ENCODE results near the gene EBF3. TPM values are rescaled to one million over a fixed set of nuclear protein-coding genes. Genes with fewer than 3 reads are reported as not detected.

EBF3 gene
- polyA plus RNA-seq, 4 donors: 0.89 to 3.3 (median 1.4) TPM

DNA sequence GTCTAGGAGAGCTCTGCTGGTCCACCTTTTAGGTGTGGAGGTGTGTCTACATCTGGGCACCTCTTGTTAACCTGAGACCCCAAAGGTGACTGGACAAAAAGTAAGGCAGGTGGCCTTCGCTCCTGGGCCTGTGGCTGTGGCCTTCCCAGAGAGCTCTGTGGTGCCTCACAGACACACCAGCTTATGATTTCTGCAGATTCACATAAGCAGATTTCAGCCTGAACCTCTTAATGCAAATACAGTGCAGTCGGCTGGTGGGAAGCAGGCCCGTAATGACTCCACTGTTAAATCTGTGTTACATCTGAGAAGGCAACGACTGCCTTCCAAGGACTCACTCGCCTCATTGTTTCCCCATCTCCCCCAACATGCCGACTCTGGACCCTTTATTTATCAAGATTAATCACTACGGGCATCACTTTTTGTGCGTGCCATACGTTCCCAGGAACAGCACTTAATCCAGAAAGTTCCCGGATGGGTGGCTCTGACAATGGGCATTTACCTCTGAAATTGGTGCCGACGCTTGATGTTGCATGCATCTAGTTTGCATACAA is 119.8 kb downstream of the EBF3 start:
- no peak for DNase-seq (ENCODE audit: low read depth in 4 of 4, low spot score in 3 of 4)

DNA sequence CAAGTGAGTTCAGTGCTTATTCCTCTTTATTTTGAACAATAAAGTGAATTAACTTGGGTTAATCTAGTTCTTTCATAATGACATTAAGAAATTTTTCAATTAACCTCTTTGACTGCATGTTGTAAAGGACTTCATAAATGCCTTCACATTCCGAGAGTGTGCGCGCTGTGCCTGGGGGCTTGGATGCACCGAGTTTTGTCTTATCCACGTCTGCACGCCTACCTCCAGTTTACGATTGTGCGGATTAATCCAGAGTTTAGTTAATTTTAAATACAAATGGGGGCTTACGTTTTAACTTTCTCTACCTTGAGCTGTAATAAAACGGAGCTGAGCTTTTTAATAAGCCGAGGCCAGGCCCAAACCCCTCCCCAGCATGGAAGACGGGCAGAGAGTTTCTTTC is 120.4 kb downstream of the EBF3 start:
- no peak for DNase-seq (ENCODE audit: low read depth in 4 of 4, low spot score in 3 of 4)

DNA sequence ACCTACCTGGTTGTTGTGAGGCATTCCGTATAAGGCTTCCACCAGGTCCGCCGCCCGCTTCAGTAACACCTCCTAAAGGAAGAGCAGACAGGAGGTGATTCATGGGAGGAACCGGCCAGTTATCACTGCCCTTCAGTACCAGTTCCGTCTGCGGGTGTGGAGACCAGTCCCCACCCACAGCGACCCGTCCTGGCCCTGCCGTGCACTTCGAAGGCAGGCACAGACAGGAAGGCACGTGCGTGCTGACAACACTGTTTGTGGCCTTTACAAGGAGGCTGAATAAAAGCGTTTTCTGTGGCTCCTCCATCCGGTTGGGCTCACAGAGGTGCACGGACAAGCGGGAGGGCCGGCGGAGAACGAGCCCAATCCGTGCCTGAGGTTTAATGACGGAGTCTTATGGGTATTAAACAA is 120.9 kb downstream of the EBF3 start:
- no peak for DNase-seq (ENCODE audit: low read depth in 4 of 4, low spot score in 3 of 4)

DNA sequence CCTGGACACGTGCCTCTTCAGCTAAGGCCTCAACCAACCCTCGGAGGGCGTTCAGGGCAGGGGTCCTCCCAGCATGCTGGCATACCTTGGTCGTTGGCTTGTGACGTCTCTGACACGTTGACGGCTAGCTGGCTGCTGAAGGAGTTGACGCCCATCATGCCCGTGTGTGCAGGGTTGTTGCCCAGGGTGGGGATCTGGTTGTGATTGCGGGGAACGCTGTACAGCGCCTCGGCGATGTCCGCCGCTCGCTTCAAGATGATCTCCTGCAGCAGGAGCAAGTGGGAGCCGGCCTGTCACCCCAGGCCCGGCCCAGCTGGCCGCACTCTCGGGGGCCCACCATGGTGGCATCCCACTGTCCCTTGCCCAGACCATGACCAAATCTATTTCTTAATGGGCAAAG is 122.0 kb downstream of the EBF3 start:
- DNase-seq (ENCODE audit: low read depth in 4 of 4, low spot score in 3 of 4): no peak

DNA sequence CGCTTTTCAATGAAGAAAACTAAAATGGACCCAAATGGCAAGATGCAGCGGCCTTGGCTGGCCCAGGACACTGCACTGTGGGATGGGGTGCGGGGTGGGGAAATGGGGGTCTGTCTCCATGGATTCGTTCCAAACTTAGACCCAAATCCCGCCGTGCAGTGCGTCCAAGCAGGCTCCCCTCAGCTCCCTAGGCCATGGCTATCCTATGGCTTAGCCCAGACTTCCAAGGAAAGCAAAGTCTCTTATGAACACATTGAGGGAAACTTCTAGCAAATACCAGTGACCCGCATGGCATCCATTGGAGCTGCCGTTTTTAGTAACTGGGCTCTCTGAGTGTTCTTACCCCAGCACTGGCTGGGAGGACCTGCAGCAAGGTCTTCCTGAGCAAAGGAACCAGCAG is 122.5 kb downstream of the EBF3 start:
- no peak for DNase-seq (ENCODE audit: low read depth in 4 of 4, low spot score in 3 of 4)

DNA sequence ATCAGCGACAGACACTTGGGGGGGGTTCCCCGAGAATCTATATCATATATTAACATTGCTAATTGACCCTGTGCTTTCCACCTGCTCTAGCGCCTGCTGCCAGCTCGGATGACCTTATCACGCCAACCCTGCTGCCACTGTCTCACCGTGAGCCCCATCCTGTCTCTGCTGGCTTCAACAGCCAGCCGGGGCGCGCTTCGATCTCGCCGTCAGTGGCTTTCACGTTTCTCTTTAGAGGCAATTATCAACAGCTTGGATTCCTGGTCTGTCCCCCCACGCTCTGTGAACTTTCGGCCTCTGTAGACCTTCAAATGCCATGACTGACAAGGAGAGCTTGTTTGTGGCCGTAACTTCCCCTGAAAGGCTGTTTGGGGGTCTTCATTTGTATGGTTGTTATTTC is 123.0 kb downstream of the EBF3 start:
- DNase-seq (ENCODE audit: low read depth in 4 of 4, low spot score in 3 of 4): no peak

DNA sequence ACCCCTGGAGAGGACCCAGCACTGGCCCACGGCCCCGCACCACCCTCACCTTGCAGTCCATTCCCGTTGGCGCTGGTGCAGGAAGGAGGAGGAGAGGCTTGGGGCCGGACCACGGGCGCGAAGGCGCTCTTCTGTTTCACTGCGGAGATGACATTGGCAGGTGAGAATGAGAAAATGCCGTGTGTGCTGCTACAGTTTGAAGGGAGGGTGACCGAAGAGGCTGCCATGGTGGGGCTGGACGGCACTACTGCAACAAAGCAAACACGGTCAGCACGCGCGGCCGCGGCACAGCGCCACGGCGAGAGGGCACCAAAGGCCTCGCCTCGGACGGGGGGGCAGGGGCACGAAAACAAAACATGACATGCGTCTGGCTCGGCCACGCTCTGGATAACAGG is 123.9 kb downstream of the EBF3 start:
- no peak for DNase-seq (ENCODE audit: low read depth in 4 of 4, low spot score in 3 of 4)

DNA sequence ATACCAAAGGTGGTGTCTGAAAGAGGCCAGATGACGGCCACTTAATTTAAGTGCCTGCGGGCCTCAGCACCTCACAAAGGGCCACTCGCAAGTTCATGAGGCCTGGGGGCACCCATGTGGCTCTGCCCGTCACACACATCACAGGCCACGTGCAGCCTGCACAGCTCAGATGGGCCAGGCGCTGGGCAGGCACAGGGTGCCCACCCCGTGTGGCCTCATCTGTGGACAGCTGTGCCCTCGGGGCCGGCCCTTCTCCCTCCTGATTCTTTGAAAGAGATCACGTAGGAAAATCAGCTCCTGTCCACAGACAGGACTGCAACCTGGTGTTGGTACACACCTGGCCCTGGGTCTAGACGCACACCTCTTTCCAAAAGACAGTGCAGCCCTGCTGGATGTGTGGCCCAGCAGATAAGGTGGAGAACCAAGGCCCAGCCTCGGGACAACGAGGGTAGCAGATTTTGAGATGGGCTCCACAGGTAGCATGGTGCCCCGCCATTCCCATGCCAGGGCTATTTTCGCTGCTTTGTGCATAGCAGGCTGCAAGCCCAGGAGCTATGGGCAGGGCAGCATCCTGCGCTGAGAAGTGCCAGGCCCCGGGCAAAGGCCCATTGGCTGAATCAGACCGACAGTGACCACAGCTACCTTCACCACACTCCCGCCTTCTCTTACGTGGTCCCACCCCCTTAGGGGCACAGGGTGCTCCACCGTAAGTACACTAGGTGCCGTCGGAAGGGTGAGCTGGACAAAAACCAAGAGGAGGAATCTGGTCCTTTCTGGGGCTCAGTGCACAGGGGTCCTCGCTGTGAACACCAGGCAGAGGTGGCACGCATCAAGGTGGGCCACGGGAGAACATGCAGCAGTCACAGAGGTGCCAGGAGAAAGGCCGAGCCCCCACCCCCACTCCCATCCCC is 124.5 kb downstream of the EBF3 start:
- no peak for DNase-seq (ENCODE audit: low read depth in 4 of 4, low spot score in 3 of 4)

DNA sequence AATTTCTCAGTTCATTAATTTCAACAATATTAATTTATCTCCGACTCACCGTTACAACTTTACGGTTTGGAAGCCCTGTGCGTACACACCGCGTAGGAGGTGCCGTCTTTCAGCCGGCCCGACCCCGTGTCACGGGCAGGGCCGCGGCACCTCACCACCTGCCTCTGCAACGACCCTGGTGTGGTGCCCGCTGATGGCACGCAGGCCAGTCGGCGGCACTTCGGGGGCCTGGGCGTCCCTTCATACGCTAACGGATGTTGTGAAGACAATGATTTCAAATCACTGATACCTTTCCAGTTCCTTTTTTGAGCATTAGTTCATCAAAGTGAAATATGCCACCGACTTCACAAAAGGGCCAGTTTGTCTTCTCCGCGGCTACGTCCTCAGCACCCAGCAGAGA is 125.3 kb downstream of the EBF3 start:
- DNase-seq (ENCODE audit: low read depth in 4 of 4, low spot score in 3 of 4): no peak

DNA sequence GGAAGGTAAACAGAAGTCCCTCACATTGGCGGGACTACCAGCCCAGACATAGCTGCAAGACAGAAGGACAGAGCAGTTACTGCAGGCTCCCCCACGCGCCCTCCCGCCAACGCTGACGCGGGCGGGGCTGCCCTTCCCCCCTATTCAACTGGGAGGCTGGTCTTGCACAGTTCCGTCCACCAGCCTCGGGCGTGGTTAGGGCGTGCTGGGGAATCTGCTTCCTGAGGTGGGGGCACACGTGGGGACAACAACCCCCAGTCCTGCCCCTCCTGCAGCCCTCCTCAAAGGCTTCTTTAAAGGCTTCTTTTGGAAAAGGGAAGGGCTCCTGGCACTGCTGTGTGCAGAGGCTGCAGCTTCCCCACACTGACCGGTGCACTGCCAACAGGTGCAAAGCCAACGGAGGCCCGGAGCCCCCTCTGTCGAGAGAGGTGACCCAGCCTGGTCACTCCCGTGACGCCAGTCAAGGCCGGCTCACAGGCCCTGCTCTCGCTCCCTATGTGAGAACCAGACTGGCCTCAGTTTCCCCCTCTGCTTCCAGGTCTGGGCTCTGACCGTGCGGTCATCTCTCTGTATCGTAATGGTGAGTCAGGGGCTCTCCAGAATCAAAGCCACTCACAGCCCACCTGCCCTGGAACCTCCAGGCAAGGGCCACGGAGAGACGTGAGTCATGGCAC is 126.0 kb downstream of the EBF3 start:
- DNase-seq (ENCODE audit: low read depth in 4 of 4, low spot score in 3 of 4): no peak

DNA sequence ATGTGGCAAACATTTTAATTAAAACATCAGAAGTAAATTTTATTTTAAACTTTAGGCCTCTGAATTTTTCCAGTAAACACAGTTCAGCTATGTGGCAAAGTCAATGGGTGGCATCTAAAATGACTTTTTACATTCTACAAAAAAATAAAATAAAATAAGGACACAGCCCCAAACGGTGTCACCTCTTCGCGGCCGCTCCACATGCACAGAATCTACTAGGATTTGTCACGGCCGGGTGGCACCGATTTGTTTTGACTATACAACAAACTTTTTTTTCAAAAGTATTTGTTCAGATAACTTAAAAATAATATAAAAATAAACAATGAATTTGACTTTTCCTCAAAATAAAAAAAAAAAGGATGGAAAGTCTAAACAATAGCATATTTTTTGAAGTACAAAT is 127.8 kb downstream of the EBF3 start:
- DNase-seq (ENCODE audit: low read depth in 4 of 4, low spot score in 3 of 4): no peak

DNA sequence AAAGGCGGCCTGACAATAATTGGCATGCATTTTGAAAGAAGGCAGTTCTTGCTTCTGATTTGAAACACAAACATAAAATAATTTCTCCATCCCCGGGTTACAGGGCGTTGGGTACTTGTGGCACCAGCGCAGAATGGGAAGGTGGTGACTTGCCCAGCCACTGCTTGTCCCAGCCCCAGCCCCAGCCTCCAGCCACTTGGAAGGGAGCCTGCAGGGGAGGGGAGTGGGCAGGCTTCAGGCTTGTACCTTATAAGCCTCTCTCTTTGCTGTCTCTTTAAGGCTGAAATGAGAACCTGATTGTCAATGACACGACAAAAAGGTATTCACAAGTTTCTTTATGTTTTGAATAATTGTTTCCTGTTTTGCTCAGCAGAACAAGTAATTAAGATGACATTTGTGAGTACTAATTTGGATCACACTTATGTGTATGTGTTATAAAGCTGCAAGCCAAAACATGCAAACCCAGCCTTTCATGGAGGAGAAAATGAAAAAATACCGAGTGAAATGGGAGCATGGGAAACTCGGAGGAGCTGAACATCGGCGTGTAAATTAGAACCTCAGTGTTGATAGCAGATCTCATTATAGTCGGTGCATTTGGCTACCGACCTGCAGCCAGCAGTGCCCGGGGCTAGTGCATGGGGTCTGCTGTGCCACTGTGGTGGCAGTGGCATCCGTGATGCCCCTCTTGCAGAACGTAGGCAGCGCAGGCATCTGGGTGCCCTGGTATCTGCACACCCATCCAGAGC is 129.9 kb downstream of the EBF3 start:
- no peak for DNase-seq (ENCODE audit: low read depth in 4 of 4, low spot score in 3 of 4)

DNA sequence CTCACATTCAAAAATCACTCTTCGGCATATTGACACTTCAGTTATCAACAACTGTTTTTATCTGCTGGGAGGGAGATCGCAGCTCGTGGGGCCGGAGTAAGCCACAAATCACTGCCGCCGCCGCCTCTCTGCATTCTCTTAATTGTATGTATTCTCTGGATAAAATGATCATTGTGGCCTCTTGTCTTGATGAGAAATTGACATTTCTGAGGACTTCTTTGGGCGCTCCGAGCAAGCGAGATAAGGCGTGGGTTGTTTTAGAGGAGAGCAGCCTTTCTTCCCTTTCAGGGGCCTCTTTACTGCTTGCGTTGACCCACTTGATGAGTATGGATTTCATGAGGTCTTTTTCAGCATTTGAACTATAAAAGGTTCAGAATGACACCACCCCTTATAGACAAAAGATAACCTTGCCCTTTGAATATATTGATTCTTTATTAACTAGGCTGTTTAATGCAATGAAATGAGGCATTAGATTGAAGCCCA is 130.6 kb downstream of the EBF3 start:
- DNase-seq (ENCODE audit: low read depth in 4 of 4, low spot score in 3 of 4): no peak

DNA sequence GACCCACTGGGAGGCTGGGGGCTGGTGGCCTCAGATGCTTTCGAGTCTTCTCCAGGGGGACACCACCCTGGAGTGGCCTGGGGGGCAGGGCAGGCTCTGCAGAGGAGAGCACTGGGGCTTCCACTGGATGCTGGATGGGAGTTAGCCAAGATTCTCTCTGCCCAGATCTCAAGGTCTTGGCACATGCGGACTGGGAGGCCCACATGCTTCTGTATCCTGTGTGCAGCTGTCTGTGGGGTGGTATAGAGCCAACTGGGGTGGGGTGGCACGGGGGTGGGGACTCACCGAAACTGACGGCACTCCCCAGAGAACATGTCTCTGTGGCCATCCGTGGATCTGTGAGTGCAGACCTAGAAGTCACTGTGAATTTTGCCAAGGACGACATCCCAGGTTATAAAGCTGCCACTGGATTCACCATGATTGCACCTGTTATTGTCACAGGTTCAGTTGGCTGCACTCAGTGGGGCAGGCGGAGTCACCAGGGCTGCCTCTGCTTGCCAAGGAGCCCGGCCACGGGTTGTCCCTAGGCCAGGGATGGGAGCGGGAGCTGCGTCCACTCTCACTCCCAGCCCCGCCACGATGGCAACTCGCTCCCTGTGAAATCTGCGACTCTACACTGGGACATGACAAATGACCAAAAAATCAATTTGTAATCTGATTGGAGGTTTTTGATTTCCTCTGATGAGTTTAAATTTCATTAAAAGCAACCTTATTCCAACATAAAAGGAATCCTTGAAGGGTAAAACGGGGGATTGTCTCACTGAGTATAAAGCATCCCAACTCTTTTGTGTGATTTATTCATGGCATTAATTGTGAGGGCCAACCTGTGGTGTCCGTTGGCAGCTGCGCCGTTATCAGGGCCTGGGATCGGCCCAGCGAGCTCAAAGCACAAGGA is 131.3 kb downstream of the EBF3 start:
- no peak for DNase-seq (ENCODE audit: low read depth in 4 of 4, low spot score in 3 of 4)

DNA sequence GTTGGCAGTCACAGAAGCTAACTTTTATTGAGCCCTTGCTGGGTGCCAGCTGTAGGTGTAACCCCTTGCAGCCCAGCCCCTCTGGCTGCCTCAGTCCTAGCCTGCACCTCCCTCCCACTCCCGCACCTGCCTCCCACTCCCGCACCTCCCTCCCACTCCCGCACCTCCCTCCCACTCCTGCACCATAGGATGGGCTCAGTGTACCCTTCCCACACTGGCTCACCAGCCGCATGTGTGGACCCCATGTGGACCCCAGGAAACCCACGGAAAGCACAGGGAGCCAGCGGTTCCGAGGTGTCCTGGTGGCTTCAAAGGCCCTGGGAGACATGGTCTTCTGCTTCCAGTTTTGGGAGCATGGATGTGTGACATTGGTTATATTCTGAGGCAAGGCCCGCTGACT is 132.9 kb downstream of the EBF3 start:
- no peak for DNase-seq (ENCODE audit: low read depth in 4 of 4, low spot score in 3 of 4)

DNA sequence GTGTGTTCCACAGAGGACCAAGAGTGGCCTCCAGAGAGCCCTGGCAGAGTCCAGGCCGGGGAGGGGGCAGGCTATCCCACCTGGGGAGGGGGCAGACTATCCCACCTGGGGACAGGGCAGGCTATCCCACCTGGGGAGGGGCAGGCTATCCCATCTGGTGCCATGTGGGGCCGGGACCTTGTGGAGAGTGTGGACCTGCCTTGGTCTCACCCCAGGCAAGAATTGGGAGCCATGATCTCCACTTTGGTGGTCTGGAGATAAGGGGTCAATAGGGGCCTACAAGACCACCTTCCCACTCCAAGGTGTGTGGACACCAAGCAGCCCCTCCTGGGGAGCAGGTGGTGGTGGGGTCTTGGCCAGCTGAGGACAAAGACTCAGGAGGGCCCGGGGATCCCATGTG is 138.2 kb downstream of the EBF3 start:
- no peak for DNase-seq (ENCODE audit: low read depth in 4 of 4, low spot score in 3 of 4)

DNA sequence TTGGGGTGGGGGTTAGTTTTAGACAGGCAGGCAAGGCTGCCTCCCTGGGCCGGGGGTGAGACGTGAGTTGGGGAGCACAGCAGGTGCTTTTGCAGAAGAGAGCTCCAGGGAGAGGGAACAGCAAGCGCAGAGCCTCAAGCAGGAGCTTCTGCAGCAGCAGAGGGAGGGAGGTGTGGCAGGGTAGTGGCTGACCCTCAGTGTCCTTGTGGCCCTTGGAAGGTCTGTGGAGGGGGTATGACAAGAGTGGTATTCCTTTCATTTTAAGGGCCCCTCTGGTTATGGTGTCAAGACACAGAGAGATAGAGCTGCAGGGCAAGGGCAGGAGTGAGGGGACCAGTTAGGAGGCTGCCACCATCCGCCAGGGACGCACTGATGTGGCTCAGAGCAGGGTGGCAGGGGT is 138.9 kb downstream of the EBF3 start:
- no peak for DNase-seq (ENCODE audit: low read depth in 4 of 4, low spot score in 3 of 4)

DNA sequence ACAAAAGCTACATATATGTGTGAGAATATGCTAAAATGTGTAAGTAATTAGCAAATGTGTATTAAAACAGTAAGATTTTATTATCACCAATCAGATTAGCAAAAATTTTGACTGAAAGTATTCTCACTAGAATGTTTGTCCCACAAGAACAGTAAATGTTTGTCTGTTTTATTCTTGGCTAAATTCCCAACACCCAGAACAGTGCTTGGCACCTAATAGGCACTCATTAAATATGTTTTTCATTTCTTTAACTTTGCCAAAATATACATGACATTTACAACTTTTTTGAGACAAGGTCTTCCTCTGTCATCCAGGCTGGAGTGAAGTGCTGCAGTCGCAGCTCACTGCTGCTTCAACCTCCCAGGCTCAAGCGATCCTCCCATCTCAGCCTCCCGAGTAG is 143.6 kb downstream of the EBF3 start:
- DNase-seq (ENCODE audit: low read depth in 4 of 4, low spot score in 3 of 4): no peak

DNA sequence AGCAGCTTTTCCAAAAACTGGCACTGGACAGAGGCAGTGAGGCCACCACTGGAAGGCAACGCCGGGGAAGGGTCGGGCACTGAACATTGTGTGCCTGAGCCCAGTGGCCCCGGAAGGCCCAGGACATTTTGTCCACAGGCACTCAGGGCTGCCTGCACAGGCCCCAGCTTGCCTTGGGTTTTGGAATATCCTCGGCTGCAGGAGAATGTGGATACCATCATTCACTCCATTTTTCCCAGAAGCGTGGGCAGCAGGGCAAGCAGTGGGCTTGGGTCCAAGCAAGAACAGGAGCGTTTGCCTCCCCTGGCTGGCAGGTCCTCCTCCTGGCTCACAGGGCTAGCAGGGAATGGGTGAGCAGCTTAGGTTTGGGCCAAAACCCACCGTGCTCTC is 147.4 kb downstream of the EBF3 start:
- no peak for DNase-seq (ENCODE audit: low read depth in 4 of 4, low spot score in 3 of 4)

Data from right renal pelvis (tissue), 4 donors.